D721Med (cell line): ENCODE measurements around the gene PITPNC1.
"Not testable (repeated sequence)": the region's sequence is repeated elsewhere in the genome, so short reads cannot be mapped to it uniquely, and the experiment has no call there.

Source experiments
- DNase-seq: peaks from one replicate; pipeline ENCODE4 v3.0.0; 2011; ENCODE audit warnings: low spot score; ENCODE audit not compliant: insufficient read length
- FAIRE-seq: peaks from 2 replicates; lab custom pipeline; 2011; peaks lifted over from hg19 to GRCh38; lab: Jason Lieb, UNC
- CTCF ChIP-seq: IDR thresholded peaks from 2 replicates; pipeline ENCODE4 v1.5.1; 2012; ENCODE audit warnings: mild to moderate bottlenecking, control low read depth; ENCODE audit not compliant: insufficient read depth; ENCODE audit errors: missing control alignments

Gene PITPNC1

GRCh38 chr17:67422897-67423296, 45.8 kb downstream of the PITPNC1 start:
- DNase-seq (no peak), FAIRE-seq (no peak)
- TF ChIP-seq CTCF = no peak

GRCh38 chr17:67425571-67426160, 48.6 kb downstream of the PITPNC1 start:
- DNase-seq (no peak), FAIRE-seq (no peak)
- no peak for TF ChIP-seq CTCF

GRCh38 chr17:67427424-67427823, 50.3 kb downstream of the PITPNC1 start:
- FAIRE-seq (no peak), DNase-seq (no peak)
- TF ChIP-seq CTCF = no peak

DNA sequence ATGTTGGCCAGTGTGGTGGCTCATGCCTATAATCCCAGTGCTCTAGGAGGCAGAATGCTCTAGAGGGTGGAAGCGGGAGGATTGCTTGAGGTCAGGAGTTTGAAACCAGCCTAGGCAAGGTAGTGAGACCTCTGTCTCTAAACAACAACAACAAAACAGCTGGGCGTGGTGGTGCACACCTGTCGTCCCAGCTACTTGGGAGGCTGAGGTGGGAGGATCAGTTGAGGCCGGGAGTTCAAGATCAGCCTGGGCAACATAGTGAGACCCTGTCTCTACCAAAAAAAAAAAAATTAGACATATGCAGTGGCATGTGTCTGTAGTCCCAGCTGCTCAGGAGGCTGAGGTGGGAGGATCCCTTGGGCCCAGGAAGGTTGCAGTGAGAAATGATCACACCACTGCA, 53.4 kb downstream of the PITPNC1 start:
- FAIRE-seq, DNase-seq: not testable (repeated sequence)

DNA sequence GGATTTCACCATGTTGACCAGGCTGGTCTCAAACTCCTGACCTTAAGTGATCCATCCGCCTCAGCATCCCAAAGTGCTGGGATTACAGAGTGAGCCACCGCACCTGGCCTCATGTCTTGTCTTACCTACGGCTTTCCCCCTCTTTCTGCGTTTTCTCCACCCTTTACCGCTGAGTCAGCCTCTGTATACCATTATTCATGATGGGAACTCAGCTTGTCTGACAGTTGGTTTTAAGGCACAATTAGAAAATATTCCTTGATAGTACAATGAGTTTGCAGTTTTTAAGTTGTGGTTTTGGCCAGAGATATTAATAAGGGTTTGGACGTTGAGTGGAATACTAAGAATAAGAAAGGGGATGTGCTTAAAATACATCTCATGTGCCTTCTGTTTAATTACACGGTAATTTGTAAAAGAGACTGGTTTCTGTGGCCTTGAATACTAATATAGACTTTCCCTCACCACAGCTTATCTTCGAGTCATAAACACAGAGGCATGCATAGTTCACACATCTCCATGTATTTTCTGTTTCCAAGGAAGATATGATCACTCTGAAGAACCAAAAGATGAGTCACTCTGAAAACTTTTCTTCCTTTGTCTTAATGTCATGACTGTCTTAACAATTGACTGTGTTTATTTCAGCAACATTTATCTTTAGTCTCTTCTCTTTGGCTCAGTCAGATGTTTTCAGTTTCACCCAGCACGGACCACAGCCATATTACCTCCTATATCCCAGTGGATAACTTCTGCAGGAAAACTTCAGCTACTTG, 54.4 kb downstream of the PITPNC1 start:
- DNase-seq (no peak), FAIRE-seq (no peak)
- TF ChIP-seq CTCF = no peak

GRCh38 chr17:67433248-67433924, 56.3 kb downstream of the PITPNC1 start:
- no peak for FAIRE-seq
- TF ChIP-seq CTCF = no peak
- DNase-seq = no peak

DNA sequence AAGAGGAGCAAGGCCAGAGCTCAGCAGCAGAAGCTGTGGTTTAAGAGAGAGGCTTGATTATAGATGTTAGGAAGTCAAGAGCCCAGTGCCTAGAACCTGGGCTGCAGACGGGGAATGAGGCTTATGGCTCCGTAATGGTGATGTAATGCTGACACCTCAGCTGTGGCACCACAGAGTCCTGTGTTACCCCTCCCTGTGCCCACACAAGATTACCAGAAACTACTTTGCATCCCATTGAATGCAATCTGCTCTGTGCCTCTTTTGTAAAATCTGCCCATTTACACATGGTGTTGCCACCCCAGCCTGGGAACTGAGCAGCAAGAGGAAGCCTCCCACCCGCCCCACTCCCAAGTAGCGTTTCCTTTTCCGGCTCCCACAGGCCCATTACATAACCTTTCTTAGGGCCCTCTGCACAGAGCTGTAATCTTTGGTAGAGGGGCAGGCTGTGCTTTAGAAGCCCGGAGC, 57.0 kb downstream of the PITPNC1 start:
- DNase-seq = no peak
- no peak for FAIRE-seq
- no peak for TF ChIP-seq CTCF
